Endothelial cell of umbilical vein (primary cell): ENCODE results near the gene HSD17B2.

Source experiments
- EZH2 ChIP-seq: IDR thresholded peaks from 2 replicates; pipeline ENCODE4 v1.6.1; 2012; ENCODE audit warnings: borderline replicate concordance, low read depth, mild to moderate bottlenecking, moderate library complexity, low read length, inconsistent platforms; ENCODE audit not compliant: severe bottlenecking
- MAX ChIP-seq: IDR thresholded peaks from 2 replicates; pipeline ENCODE4 v1.6.1; 2011; ENCODE audit not compliant: insufficient read depth, insufficient read length
- MYC ChIP-seq: IDR thresholded peaks from one replicate; pipeline ENCODE4 v1.6.1; 2011; ENCODE audit warnings: mild to moderate bottlenecking, low read depth, low read length
- POLR2A ChIP-seq: IDR thresholded peaks from 2 replicates; pipeline ENCODE4 v1.6.1; 2012; ENCODE audit warnings: low read depth, mild to moderate bottlenecking, control low read depth, low read length
- POLR2AphosphoS5 ChIP-seq: IDR thresholded peaks from 2 replicates; pipeline ENCODE4 v1.6.1; 2012; ENCODE audit warnings: low read depth, mild to moderate bottlenecking, control low read depth, low read length, moderate library complexity; ENCODE audit not compliant: insufficient read depth
- TF ChIP-seq, protein P1 (sequence below), 2 donors: IDR thresholded peaks; 1 replicate in 1 of 2; 2 replicates in 1 of 2; pipeline ENCODE4 v1.5.1; 2011; ENCODE audit warnings: low read length in 2 of 2, mild to moderate bottlenecking in 2 of 2, moderate library complexity in 2 of 2, control low read depth in 1 of 2, inconsistent platforms in 1 of 2, low read depth in 1 of 2; ENCODE audit not compliant: insufficient read depth in 1 of 2; ENCODE audit errors: extremely low read depth in 1 of 2

GRCh38 chr16:82024316-82024715 is 10.7 kb upstream of the HSD17B2 start:
- TF ChIP-seq, protein P1, sequence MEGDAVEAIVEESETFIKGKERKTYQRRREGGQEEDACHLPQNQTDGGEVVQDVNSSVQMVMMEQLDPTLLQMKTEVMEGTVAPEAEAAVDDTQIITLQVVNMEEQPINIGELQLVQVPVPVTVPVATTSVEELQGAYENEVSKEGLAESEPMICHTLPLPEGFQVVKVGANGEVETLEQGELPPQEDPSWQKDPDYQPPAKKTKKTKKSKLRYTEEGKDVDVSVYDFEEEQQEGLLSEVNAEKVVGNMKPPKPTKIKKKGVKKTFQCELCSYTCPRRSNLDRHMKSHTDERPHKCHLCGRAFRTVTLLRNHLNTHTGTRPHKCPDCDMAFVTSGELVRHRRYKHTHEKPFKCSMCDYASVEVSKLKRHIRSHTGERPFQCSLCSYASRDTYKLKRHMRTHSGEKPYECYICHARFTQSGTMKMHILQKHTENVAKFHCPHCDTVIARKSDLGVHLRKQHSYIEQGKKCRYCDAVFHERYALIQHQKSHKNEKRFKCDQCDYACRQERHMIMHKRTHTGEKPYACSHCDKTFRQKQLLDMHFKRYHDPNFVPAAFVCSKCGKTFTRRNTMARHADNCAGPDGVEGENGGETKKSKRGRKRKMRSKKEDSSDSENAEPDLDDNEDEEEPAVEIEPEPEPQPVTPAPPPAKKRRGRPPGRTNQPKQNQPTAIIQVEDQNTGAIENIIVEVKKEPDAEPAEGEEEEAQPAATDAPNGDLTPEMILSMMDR (IDR thresholded peaks at IDR 0.05; ENCODE audit: extremely low read depth in 1 of 2, insufficient read depth in 1 of 2, low read depth in 1 of 2, low read length in 2 of 2): no peak
- TF ChIP-seq POLR2AphosphoS5 (no peak), POLR2A (no peak), EZH2 (no peak), MYC (no peak), MAX (no peak)
